ENCODE results near the gene LRRC71. TPM values are rescaled to one million over a fixed set of nuclear protein-coding genes. Genes with fewer than 3 reads are reported as not detected.
A peak's percentile ranks its signal among the peaks of the same experiment; 100 is the strongest.

The LRRC71 gene
- total and polyA plus RNA-seq, 2 of the 8 experiments (the other 6 are each of a cell fraction or from before 2014, with no cell fraction given), result 0.05 TPM; not detected in 1

- no peak overlapping the region for H2AK5ac ChIP-seq (ENCODE audit: low read depth, low read length)
- H4K5ac ChIP-seq (ENCODE audit: insufficient read length, low read depth, low read length), result no peak overlapping the region
- TF ChIP-seq SP4 (IDR thresholded peaks at IDR 0.05; ENCODE audit: low read length) (no peak), NANOG (IDR thresholded peaks at IDR 0.05; ENCODE audit: insufficient read depth, low read depth, low read length, poor library complexity, severe bottlenecking) (no peak), TEAD4 (IDR thresholded peaks at IDR 0.05; ENCODE audit: low read depth, low read length) (no peak), SIX5 (IDR thresholded peaks at IDR 0.05; ENCODE audit: low read depth, low read length) (no peak), POU5F1 (IDR thresholded peaks at IDR 0.05; ENCODE audit: low read depth, low read length) (0 out of 2 replicates have a peak, but pooled peaks have one; percentile 28), BCL11A (IDR thresholded peaks at IDR 0.05; ENCODE audit: low read depth in 2 of 2, low read length in 2 of 2) (no peak)
- H3K56ac ChIP-seq (replicated peaks; ENCODE audit: insufficient read length, low read depth, low read length), result no peak overlapping the region
- no peak overlapping the region for H2BK120ac ChIP-seq (replicated peaks; ENCODE audit: low read depth, low read length)
- H3K27ac ChIP-seq (ENCODE audit: low read depth, low read length), result no peak overlapping the region
- H4K20me1 ChIP-seq (replicated peaks in 1 of 2; ENCODE audit: control insufficient read depth in 1 of 2, insufficient read depth in 2 of 2, low read length in 2 of 2), result no peaks in the 10 kb centered on the region
- H3K4ac ChIP-seq (replicated peaks; ENCODE audit: insufficient read length, low read depth, low read length), result no peak overlapping the region
- H2BK5ac ChIP-seq (ENCODE audit: low read depth, low read length), result no peak overlapping the region
- no peaks in the 10 kb centered on the region; the same call in 1 of the 2 replicates for H3K23me2 ChIP-seq (ENCODE audit: low read depth, low read length)
- H3K79me2 ChIP-seq (ENCODE audit: control insufficient read depth in 1 of 2, insufficient read depth in 2 of 2, low read length in 2 of 2), result no peaks in the 10 kb centered on the region
- H3K23ac ChIP-seq (ENCODE audit: insufficient read length), result no peak overlapping the region
- H3K27me3 ChIP-seq (replicated peaks in 1 of 4; ENCODE audit: control insufficient read depth in 3 of 4, extremely low read depth in 1 of 4, insufficient read depth in 3 of 4, low read length in 3 of 4), result no peaks in the 10 kb centered on the region
- H3K9me3 ChIP-seq (ENCODE audit: insufficient read depth in 2 of 2, low read depth in 1 of 2, low read length in 1 of 2), result no peaks in the 10 kb centered on the region
- no peak overlapping the region for H4K91ac ChIP-seq (replicated peaks; ENCODE audit: insufficient read length, low read length)
- no peak overlapping the region for H2BK15ac ChIP-seq (ENCODE audit: low read length)
- WGBS, 2 experiments (ENCODE audit: extremely low coverage in 1 of 2, insufficient coverage in 1 of 2, insufficient read length in 1 of 2, insufficient replicate concordance in 2 of 2, low coverage in 1 of 2, low lambda C conversion rate in 2 of 2, missing lambda C conversion rate in 1 of 2), result 43% methylated on average over 2 of the region's 2 CpGs; no CpG with 5 or more reads in 1 of the 2 experiments
- peak overlapping the region in 1 of 2 experiments; percentile 25; a peak in 2 of 4 replicates for H3K4me2 ChIP-seq (ENCODE audit: insufficient read depth in 1 of 2, low read depth in 2 of 2, low read length in 2 of 2)
- POLR2A ChIA-PET (ENCODE audit: partially characterized antibody), result interaction anchor here (1.3 kb wide), 1 partner anchor 26 kb away, joined by 3 read pairs; no protein-coding TSS in a partner anchor
- H3K9ac ChIP-seq (replicated peaks in 1 of 4; ENCODE audit: extremely low read depth in 1 of 4, low read depth in 3 of 4, low read length in 3 of 4), result no peak overlapping the region
- H4K8ac ChIP-seq (ENCODE audit: extremely low read depth, insufficient read depth, low read length), result no peak overlapping the region
- peaks cover 0 to 10% (median 1%) of the 10 kb centered on the region in 4 experiments; a peak in 3 of 7 replicates for H3K4me1 ChIP-seq (replicated peaks in 1 of 4; ENCODE audit: control insufficient read depth in 3 of 4, insufficient read depth in 4 of 4, low read length in 3 of 4)
- H2BK20ac ChIP-seq (ENCODE audit: low read length), result no peak overlapping the region
- H3K36me3 ChIP-seq (ENCODE audit: control insufficient read depth in 2 of 4, insufficient read depth in 4 of 4, low read length in 3 of 4), result peaks cover 2 to 50% (median 13%) of the 10 kb centered on the region in 4 experiments; a peak in 7 of 8 replicates
- CTCF ChIA-PET (ENCODE audit: partially characterized antibody), result interaction anchor here (0.6 to 2.0 kb wide), 3 partner anchors 26 to 471 kb away, joined by 3 to 7 read pairs (median 4); no protein-coding TSS in a partner anchor
- H3K79me1 ChIP-seq (ENCODE audit: low read depth, low read length), result no peaks in the 10 kb centered on the region
- H3K14ac ChIP-seq (ENCODE audit: insufficient read length), result no peak overlapping the region
- no peak overlapping the region for H3K4me3 ChIP-seq (ENCODE audit: extremely low read depth in 1 of 4, insufficient read depth in 2 of 4, low read depth in 3 of 4, low read length in 4 of 4)
- H2AFZ ChIP-seq (ENCODE audit: low read length), result no peak overlapping the region
- H3K18ac ChIP-seq (ENCODE audit: extremely low read depth, low read length), result no peak overlapping the region
- no peak overlapping the region for H2BK12ac ChIP-seq (ENCODE audit: low read depth, low read length)
- FAIRE-seq (no peak), DNase-seq (ENCODE audit: low read depth in 1 of 2, low spot score in 2 of 2) (no peak)
These were observed 54.7 kb downstream of the LRRC71 start for GRCh38 chr1:156975084-156975483.
